ENCODE data around the gene TAOK3.
A peak's percentile ranks its signal among the peaks of the same experiment; 100 is the strongest.
"Not testable (repeated sequence)": the region's sequence is repeated elsewhere in the genome, so short reads cannot be mapped to it uniquely, and the experiment has no call there.

TAOK3 gene

GRCh38 chr12:118370601-118371000 is 2.1 kb downstream of the TAOK3 start:
- H3K4me1 ChIP-seq (ENCODE audit: control insufficient read depth, insufficient read depth, low read length), result peaks cover 20% of the 10 kb centered on the region
- peak overlapping the region; percentile 78 for H3K4me3 ChIP-seq (ENCODE audit: low read depth, low read length)
- H3K9ac ChIP-seq (ENCODE audit: low read depth, low read length), result no peak overlapping the region
- H3K27me3 ChIP-seq (ENCODE audit: control insufficient read depth, insufficient read depth, low read length), result peaks cover 11% of the 10 kb centered on the region
- H3K36me3 ChIP-seq (ENCODE audit: control insufficient read depth, insufficient read depth, low read length), result no peaks in the 10 kb centered on the region
- H3K9me3 ChIP-seq (ENCODE audit: control insufficient read depth, insufficient read depth, low read length), result no peaks in the 10 kb centered on the region

GRCh38 chr12:118368821-118369220 is 3.9 kb downstream of the TAOK3 start:
- Histone ChIP-seq H3K9ac (ENCODE audit: low read depth, low read length) (no peak overlapping the region), H3K27me3 (ENCODE audit: control insufficient read depth, insufficient read depth, low read length) (peaks cover 11% of the 10 kb centered on the region), H3K4me1 (ENCODE audit: control insufficient read depth, insufficient read depth, low read length) (peaks cover 17% of the 10 kb centered on the region), H3K9me3 (ENCODE audit: control insufficient read depth, insufficient read depth, low read length) (no peaks in the 10 kb centered on the region), H3K4me3 (ENCODE audit: low read depth, low read length) (no peak overlapping the region), H3K36me3 (ENCODE audit: control insufficient read depth, insufficient read depth, low read length) (no peaks in the 10 kb centered on the region)

- Histone ChIP-seq H3K4me1 (ENCODE audit: control insufficient read depth, insufficient read depth, low read length) (peaks cover 3% of the 10 kb centered on the region), H3K4me3 (ENCODE audit: low read depth, low read length) (no peak overlapping the region), H3K9me3 (ENCODE audit: control insufficient read depth, insufficient read depth, low read length) (no peaks in the 10 kb centered on the region)
These were observed 10.8 kb downstream of the TAOK3 start for GRCh38 chr12:118361889-118362288.

GRCh38 chr12:118361092-118361404 is 11.7 kb downstream of the TAOK3 start:
- Histone ChIP-seq H3K36me3 (ENCODE audit: control insufficient read depth, insufficient read depth, low read length) (no peaks in the 10 kb centered on the region), H3K9me3 (ENCODE audit: control insufficient read depth, insufficient read depth, low read length) (no peaks in the 10 kb centered on the region), H3K4me3 (ENCODE audit: low read depth, low read length) (no peak overlapping the region), H3K9ac (ENCODE audit: low read depth, low read length) (no peak overlapping the region), H3K4me1 (ENCODE audit: control insufficient read depth, insufficient read depth, low read length) (no peaks in the 10 kb centered on the region), H3K27me3 (ENCODE audit: control insufficient read depth, insufficient read depth, low read length) (no peaks in the 10 kb centered on the region)

More at GRCh38 chr12:118361889-118362288, 10.8 kb downstream of the TAOK3 start:
- no peaks in the 10 kb centered on the region for H3K36me3 ChIP-seq (ENCODE audit: control insufficient read depth, insufficient read depth, low read length)
- no peaks in the 10 kb centered on the region for H3K27me3 ChIP-seq (ENCODE audit: control insufficient read depth, insufficient read depth, low read length)
- no peak overlapping the region for H3K9ac ChIP-seq (ENCODE audit: low read depth, low read length)

- no peaks in the 10 kb centered on the region for H3K27me3 ChIP-seq (ENCODE audit: control insufficient read depth, insufficient read depth, low read length)
- H3K4me1 ChIP-seq (ENCODE audit: control insufficient read depth, insufficient read depth, low read length), result no peaks in the 10 kb centered on the region
- H3K9me3 ChIP-seq (ENCODE audit: control insufficient read depth, insufficient read depth, low read length), result no peaks in the 10 kb centered on the region
- H3K36me3 ChIP-seq (ENCODE audit: control insufficient read depth, insufficient read depth, low read length), result no peaks in the 10 kb centered on the region
- H3K4me3 ChIP-seq (ENCODE audit: low read depth, low read length), result no peak overlapping the region
- no peak overlapping the region for H3K9ac ChIP-seq (ENCODE audit: low read depth, low read length)
These were observed 13.2 kb downstream of the TAOK3 start for GRCh38 chr12:118359541-118359915.

DNA sequence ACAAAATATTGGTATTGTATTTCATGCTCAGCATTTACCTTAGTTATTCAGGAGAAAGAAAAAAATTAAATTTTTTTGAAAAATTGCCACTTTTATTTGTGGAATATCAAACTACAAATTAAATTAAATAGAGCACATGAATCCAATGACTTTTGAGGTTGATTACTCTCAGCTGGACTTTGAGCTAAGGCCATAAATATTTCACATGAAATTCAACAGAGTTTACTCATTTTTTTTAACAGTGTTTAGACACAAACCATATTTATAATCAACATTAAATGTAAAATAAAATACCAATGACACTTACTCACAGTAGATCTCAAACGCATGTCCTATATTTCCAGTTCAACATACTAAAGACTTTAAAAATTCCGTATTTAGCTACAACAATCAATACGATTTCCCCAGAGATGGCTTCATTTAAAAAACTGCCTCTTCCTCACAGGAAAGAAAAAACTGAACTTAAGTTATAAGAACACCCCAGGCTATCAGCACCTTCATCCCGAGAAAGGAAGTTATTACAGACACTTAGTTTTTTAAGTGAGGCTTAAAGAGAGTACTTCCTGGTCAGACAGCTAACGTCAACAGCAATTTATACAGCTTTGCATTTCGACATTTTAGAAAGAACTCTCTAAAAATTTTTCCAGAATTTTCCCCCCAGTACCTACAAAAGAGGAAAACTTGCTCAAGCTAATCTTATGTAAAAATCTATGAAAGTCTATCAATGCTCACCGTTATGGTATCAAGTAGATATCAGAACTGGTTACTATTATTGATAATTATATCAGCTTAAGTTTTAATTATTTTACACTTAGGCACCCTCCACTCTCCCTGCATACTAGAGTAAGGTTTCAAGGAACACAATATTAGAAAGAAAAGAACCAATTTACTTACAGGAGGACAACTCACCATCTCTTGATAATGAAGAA is 13.8 kb downstream of the TAOK3 start:
- Histone ChIP-seq H3K27me3 (ENCODE audit: control insufficient read depth, insufficient read depth, low read length) (no peaks in the 10 kb centered on the region), H3K4me1 (ENCODE audit: control insufficient read depth, insufficient read depth, low read length) (no peaks in the 10 kb centered on the region), H3K4me3 (ENCODE audit: low read depth, low read length) (no peak overlapping the region), H3K36me3 (ENCODE audit: control insufficient read depth, insufficient read depth, low read length) (no peaks in the 10 kb centered on the region), H3K9ac (ENCODE audit: low read depth, low read length) (no peak overlapping the region), H3K9me3 (ENCODE audit: control insufficient read depth, insufficient read depth, low read length) (no peaks in the 10 kb centered on the region)

DNA sequence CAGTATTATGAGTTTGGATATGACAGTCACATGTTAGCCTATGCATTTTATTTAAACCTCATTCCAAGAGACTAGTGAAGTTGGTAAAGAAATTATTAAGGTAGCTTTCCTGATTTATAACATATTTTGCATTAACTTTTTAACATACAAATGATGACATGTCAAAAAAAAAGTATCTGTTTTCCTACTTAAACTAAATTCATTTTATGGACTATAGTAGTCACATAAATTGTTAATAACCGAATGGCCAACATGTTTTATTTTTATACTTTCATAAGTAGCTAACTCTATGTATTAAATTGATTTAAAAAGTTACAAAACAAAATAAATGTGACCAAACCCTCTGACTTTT is 14.7 kb downstream of the TAOK3 start:
- Histone ChIP-seq H3K4me3 (ENCODE audit: low read depth, low read length) (no peak overlapping the region), H3K36me3 (ENCODE audit: control insufficient read depth, insufficient read depth, low read length) (no peaks in the 10 kb centered on the region), H3K9ac (ENCODE audit: low read depth, low read length) (no peak overlapping the region), H3K9me3 (ENCODE audit: control insufficient read depth, insufficient read depth, low read length) (no peaks in the 10 kb centered on the region), H3K4me1 (ENCODE audit: control insufficient read depth, insufficient read depth, low read length) (no peaks in the 10 kb centered on the region), H3K27me3 (ENCODE audit: control insufficient read depth, insufficient read depth, low read length) (no peaks in the 10 kb centered on the region)

GRCh38 chr12:118357257-118358007 is 15.3 kb downstream of the TAOK3 start:
- Histone ChIP-seq H3K9ac (ENCODE audit: low read depth, low read length) (no peak overlapping the region), H3K4me3 (ENCODE audit: low read depth, low read length) (no peak overlapping the region), H3K9me3 (ENCODE audit: control insufficient read depth, insufficient read depth, low read length) (no peaks in the 10 kb centered on the region), H3K36me3 (ENCODE audit: control insufficient read depth, insufficient read depth, low read length) (no peaks in the 10 kb centered on the region), H3K27me3 (ENCODE audit: control insufficient read depth, insufficient read depth, low read length) (no peaks in the 10 kb centered on the region), H3K4me1 (ENCODE audit: control insufficient read depth, insufficient read depth, low read length) (no peaks in the 10 kb centered on the region)

DNA sequence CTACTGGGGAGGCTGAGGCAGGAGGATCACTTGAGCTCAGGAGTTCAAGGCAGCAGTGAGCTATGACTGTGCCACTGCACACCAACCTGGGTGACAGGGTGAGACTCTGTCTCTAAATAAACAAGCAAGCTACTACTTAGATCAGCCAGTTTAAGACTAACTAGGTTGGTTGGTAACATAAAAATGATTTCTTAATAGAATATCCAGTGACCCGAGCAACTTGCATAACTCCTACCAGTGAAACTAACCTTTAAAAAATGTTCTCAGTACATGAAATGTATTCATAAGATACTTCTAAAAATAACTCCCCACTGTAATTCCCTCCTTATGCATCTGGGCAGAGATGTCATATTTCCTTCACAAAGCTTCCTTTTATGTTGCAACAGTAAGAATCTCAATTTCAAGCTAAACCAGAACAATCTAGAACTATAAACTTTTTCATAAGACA is 15.9 kb downstream of the TAOK3 start:
- Histone ChIP-seq H3K27me3 (ENCODE audit: control insufficient read depth, insufficient read depth, low read length) (no peaks in the 10 kb centered on the region), H3K4me1 (ENCODE audit: control insufficient read depth, insufficient read depth, low read length) (no peaks in the 10 kb centered on the region), H3K4me3 (ENCODE audit: low read depth, low read length) (no peak overlapping the region), H3K9me3 (ENCODE audit: control insufficient read depth, insufficient read depth, low read length) (no peaks in the 10 kb centered on the region), H3K9ac (ENCODE audit: low read depth, low read length) (no peak overlapping the region), H3K36me3 (ENCODE audit: control insufficient read depth, insufficient read depth, low read length) (no peaks in the 10 kb centered on the region)

DNA sequence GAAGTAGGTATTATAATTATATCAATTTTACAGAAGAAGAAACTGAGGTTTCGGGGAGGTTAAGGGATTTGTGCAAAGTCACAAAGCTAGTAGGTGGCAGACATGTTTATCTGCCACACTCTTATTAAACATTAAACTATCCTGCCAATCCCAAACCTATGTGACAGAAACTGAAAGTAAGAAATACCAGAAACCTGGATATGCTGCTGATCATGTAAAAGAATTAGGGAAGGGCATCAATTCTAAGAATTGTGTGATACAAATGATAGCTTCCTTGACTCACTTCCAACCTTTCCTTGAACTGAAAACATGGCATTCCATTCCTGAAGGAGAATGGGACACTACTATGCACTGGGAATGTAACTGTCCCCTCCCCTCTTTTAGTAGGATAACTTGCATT is 16.9 kb downstream of the TAOK3 start:
- no peaks in the 10 kb centered on the region for H3K36me3 ChIP-seq (ENCODE audit: control insufficient read depth, insufficient read depth, low read length)
- H3K9me3 ChIP-seq (ENCODE audit: control insufficient read depth, insufficient read depth, low read length), result no peaks in the 10 kb centered on the region
- H3K9ac ChIP-seq (ENCODE audit: low read depth, low read length), result no peak overlapping the region
- no peaks in the 10 kb centered on the region for H3K4me1 ChIP-seq (ENCODE audit: control insufficient read depth, insufficient read depth, low read length)
- no peak overlapping the region for H3K4me3 ChIP-seq (ENCODE audit: low read depth, low read length)
- no peaks in the 10 kb centered on the region for H3K27me3 ChIP-seq (ENCODE audit: control insufficient read depth, insufficient read depth, low read length)

DNA sequence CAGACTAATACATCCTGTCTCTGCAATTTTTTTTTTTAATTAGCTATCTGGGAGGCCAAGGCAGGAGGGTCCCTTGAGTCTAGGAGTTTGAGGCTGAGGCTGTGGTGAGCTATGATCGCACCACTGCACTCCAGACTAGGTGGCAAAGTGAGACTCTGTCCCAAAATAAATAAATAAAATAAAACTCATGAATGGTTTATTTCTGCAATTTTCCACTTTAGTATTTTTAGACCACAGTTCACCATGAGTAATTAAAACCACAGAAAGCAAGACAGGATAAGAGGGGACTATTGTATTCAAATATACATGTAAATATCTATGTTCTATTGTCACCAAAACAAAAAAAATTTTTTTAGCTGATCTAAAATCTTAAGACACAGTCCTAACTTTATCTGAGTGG is 17.8 kb downstream of the TAOK3 start:
- H3K36me3 ChIP-seq (ENCODE audit: control insufficient read depth, insufficient read depth, low read length), result no peaks in the 10 kb centered on the region
- H3K9me3 ChIP-seq (ENCODE audit: control insufficient read depth, insufficient read depth, low read length), result no peaks in the 10 kb centered on the region
- H3K9ac ChIP-seq (ENCODE audit: low read depth, low read length), result no peak overlapping the region
- no peak overlapping the region for H3K4me3 ChIP-seq (ENCODE audit: low read depth, low read length)
- no peaks in the 10 kb centered on the region for H3K4me1 ChIP-seq (ENCODE audit: control insufficient read depth, insufficient read depth, low read length)
- H3K27me3 ChIP-seq (ENCODE audit: control insufficient read depth, insufficient read depth, low read length), result no peaks in the 10 kb centered on the region

- not testable (repeated sequence) for H3K4me3 ChIP-seq (ENCODE audit: low read depth, low read length); H3K4me1 ChIP-seq (ENCODE audit: control insufficient read depth, insufficient read depth, low read length); H3K36me3 ChIP-seq (ENCODE audit: control insufficient read depth, insufficient read depth, low read length); H3K27me3 ChIP-seq (ENCODE audit: control insufficient read depth, insufficient read depth, low read length); H3K9ac ChIP-seq (ENCODE audit: low read depth, low read length); H3K9me3 ChIP-seq (ENCODE audit: control insufficient read depth, insufficient read depth, low read length)
These were observed 18.2 kb downstream of the TAOK3 start for GRCh38 chr12:118354503-118354902.
